Measurements from ENCODE around the gene CNRIP1.

CNRIP1 gene

GRCh38 chr2:68274022-68274421 lies 45.7 kb downstream of the CNRIP1 start:
- Mint-ChIP-seq H3K27ac (no peak overlapping the region), H3K4me3 (no peak overlapping the region), H3K9me3 (no peaks in the 10 kb centered on the region), H3K36me3 (ENCODE audit: low read depth) (no peaks in the 10 kb centered on the region), H3K27me3 (no peaks in the 10 kb centered on the region), H3K4me1 (ENCODE audit: low read depth) (peaks cover 11% of the 10 kb centered on the region)
- intact Hi-C loops (cut with micrococcal nuclease) = no loop called here

- no peak overlapping the region for H3K27ac Mint-ChIP-seq
- H3K36me3 Mint-ChIP-seq (ENCODE audit: low read depth) = no peaks in the 10 kb centered on the region
- peaks cover 11% of the 10 kb centered on the region for H3K4me1 Mint-ChIP-seq (ENCODE audit: low read depth)
- H3K9me3 Mint-ChIP-seq = no peaks in the 10 kb centered on the region
- intact Hi-C loops (cut with micrococcal nuclease) = no loop called here
- no peak overlapping the region for H3K4me3 Mint-ChIP-seq
- no peaks in the 10 kb centered on the region for H3K27me3 Mint-ChIP-seq
These were observed 47.3 kb downstream of the CNRIP1 start for GRCh38 chr2:68272246-68272994.

GRCh38 chr2:68266655-68267054 lies 53.1 kb downstream of the CNRIP1 start:
- H3K27me3 Mint-ChIP-seq = no peaks in the 10 kb centered on the region
- H3K4me1 Mint-ChIP-seq (ENCODE audit: low read depth) = peaks cover 9% of the 10 kb centered on the region
- H3K4me3 Mint-ChIP-seq = no peak overlapping the region
- no peak overlapping the region for H3K27ac Mint-ChIP-seq
- intact Hi-C loops (cut with micrococcal nuclease) = no loop called here
- no peaks in the 10 kb centered on the region for H3K36me3 Mint-ChIP-seq (ENCODE audit: low read depth)
- no peaks in the 10 kb centered on the region for H3K9me3 Mint-ChIP-seq

- intact Hi-C loops (cut with micrococcal nuclease) = no loop called here
- Mint-ChIP-seq H3K27me3 (no peaks in the 10 kb centered on the region), H3K4me3 (no peak overlapping the region), H3K9me3 (no peaks in the 10 kb centered on the region), H3K36me3 (ENCODE audit: low read depth) (no peaks in the 10 kb centered on the region), H3K27ac (no peak overlapping the region), H3K4me1 (ENCODE audit: low read depth) (peaks cover 5% of the 10 kb centered on the region)
These were observed 56.1 kb downstream of the CNRIP1 start for GRCh38 chr2:68263632-68264031.

- intact Hi-C loops (cut with micrococcal nuclease) = no loop called here
- no peaks in the 10 kb centered on the region for H3K27me3 Mint-ChIP-seq
- no peak overlapping the region for H3K4me3 Mint-ChIP-seq
- no peaks in the 10 kb centered on the region for H3K36me3 Mint-ChIP-seq (ENCODE audit: low read depth)
- H3K9me3 Mint-ChIP-seq = no peaks in the 10 kb centered on the region
- no peak overlapping the region for H3K27ac Mint-ChIP-seq
- peaks cover 16% of the 10 kb centered on the region for H3K4me1 Mint-ChIP-seq (ENCODE audit: low read depth)
These were observed 60.9 kb downstream of the CNRIP1 start for GRCh38 chr2:68258851-68259250.

- peaks cover 22% of the 10 kb centered on the region for H3K4me1 Mint-ChIP-seq (ENCODE audit: low read depth)
- H3K36me3 Mint-ChIP-seq (ENCODE audit: low read depth) = peaks cover 20% of the 10 kb centered on the region
- intact Hi-C loops (cut with micrococcal nuclease) = no loop called here
- no peaks in the 10 kb centered on the region for H3K9me3 Mint-ChIP-seq
- H3K4me3 Mint-ChIP-seq = no peak overlapping the region
- no peaks in the 10 kb centered on the region for H3K27me3 Mint-ChIP-seq
- H3K27ac Mint-ChIP-seq = peak overlapping the region; percentile 17
These were observed 63.7 kb downstream of the CNRIP1 start for GRCh38 chr2:68256093-68256450.

- Mint-ChIP-seq H3K27ac (peak overlapping the region; percentile 97), H3K9me3 (no peaks in the 10 kb centered on the region), H3K27me3 (no peaks in the 10 kb centered on the region), H3K4me3 (peak overlapping the region; percentile 99), H3K36me3 (ENCODE audit: low read depth) (peaks cover 27% of the 10 kb centered on the region), H3K4me1 (ENCODE audit: low read depth) (peaks cover 35% of the 10 kb centered on the region)
- intact Hi-C loops (cut with micrococcal nuclease) = loop anchor here (2.0 to 5.0 kb wide), 2 partner anchors 34 to 97 kb away; partner anchors contain the start of gene PNO1
These were observed 66.3 kb downstream of the CNRIP1 start for GRCh38 chr2:68253219-68254068.

GRCh38 chr2:68252400-68253218 lies 67.1 kb downstream of the CNRIP1 start, which contains the start of gene PPP3R1:
TSS of gene PPP3R1 (minus strand) at chr2:68252532. CDS start at chr2:68252127, 405 bp downstream.
- peaks cover 27% of the 10 kb centered on the region for H3K36me3 Mint-ChIP-seq (ENCODE audit: low read depth)
- intact Hi-C loops (cut with micrococcal nuclease) = loop anchor here (2.0 to 5.0 kb wide), 2 partner anchors 35 to 96 kb away; partner anchors contain the start of gene PNO1
- H3K27ac Mint-ChIP-seq = peak within 1 kb of the TSS; percentile 97
- H3K27me3 Mint-ChIP-seq = no peaks in the 10 kb centered on the region
- H3K9me3 Mint-ChIP-seq = no peaks in the 10 kb centered on the region
- peaks cover 35% of the 10 kb centered on the region for H3K4me1 Mint-ChIP-seq (ENCODE audit: low read depth)
- peak within 1 kb of the TSS; percentile 99 for H3K4me3 Mint-ChIP-seq

GRCh38 chr2:68251855-68252399 lies 67.8 kb downstream of the CNRIP1 start:
- H3K27ac Mint-ChIP-seq = peak overlapping the region; percentile 97
- H3K36me3 Mint-ChIP-seq (ENCODE audit: low read depth) = peaks cover 27% of the 10 kb centered on the region
- H3K9me3 Mint-ChIP-seq = no peaks in the 10 kb centered on the region
- peak overlapping the region; percentile 99 for H3K4me3 Mint-ChIP-seq
- intact Hi-C loops (cut with micrococcal nuclease) = loop anchor here (2.0 to 5.0 kb wide), 2 partner anchors 35 to 95 kb away; partner anchors contain the start of gene PNO1
- H3K27me3 Mint-ChIP-seq = no peaks in the 10 kb centered on the region
- H3K4me1 Mint-ChIP-seq (ENCODE audit: low read depth) = peaks cover 34% of the 10 kb centered on the region

- H3K27ac Mint-ChIP-seq = peak overlapping the region; percentile 97
- peaks cover 30% of the 10 kb centered on the region for H3K4me1 Mint-ChIP-seq (ENCODE audit: low read depth)
- H3K9me3 Mint-ChIP-seq = no peaks in the 10 kb centered on the region
- H3K4me3 Mint-ChIP-seq = peak overlapping the region; percentile 94
- peaks cover 27% of the 10 kb centered on the region for H3K36me3 Mint-ChIP-seq (ENCODE audit: low read depth)
- no peaks in the 10 kb centered on the region for H3K27me3 Mint-ChIP-seq
- intact Hi-C loops (cut with micrococcal nuclease) = loop anchor here (5.0 kb wide), 1 partner anchor 36 kb away; no protein-coding TSS in a partner anchor
These were observed 68.4 kb downstream of the CNRIP1 start for GRCh38 chr2:68251187-68251854.

GRCh38 chr2:68250652-68251186 lies 69.0 kb downstream of the CNRIP1 start:
- peak overlapping the region; percentile 94 for H3K4me3 Mint-ChIP-seq
- H3K27ac Mint-ChIP-seq = peak overlapping the region; percentile 97
- H3K4me1 Mint-ChIP-seq (ENCODE audit: low read depth) = peaks cover 30% of the 10 kb centered on the region
- no peaks in the 10 kb centered on the region for H3K9me3 Mint-ChIP-seq
- intact Hi-C loops (cut with micrococcal nuclease) = loop anchor here (5.0 kb wide), 1 partner anchor 37 kb away; no protein-coding TSS in a partner anchor
- H3K27me3 Mint-ChIP-seq = no peaks in the 10 kb centered on the region
- H3K36me3 Mint-ChIP-seq (ENCODE audit: low read depth) = peaks cover 27% of the 10 kb centered on the region

GRCh38 chr2:68250196-68250595 lies 69.6 kb downstream of the CNRIP1 start:
- Mint-ChIP-seq H3K4me3 (peak overlapping the region; percentile 94), H3K9me3 (no peaks in the 10 kb centered on the region), H3K4me1 (ENCODE audit: low read depth) (peaks cover 30% of the 10 kb centered on the region), H3K27me3 (no peaks in the 10 kb centered on the region), H3K27ac (peak overlapping the region; percentile 97), H3K36me3 (ENCODE audit: low read depth) (peaks cover 27% of the 10 kb centered on the region)
- intact Hi-C loops (cut with micrococcal nuclease) = loop anchor here (5.0 kb wide), 1 partner anchor 37 kb away; no protein-coding TSS in a partner anchor

Measured in dendritic cell treated with granulocyte-macrophage colony-stimulating factor and Interleukin-4, amounts not matched to agents 40 ng/mL and 50 ng/mL, for 4 days (primary cell).